T-helper 1 cell treated with Interleukin-12 subunit alpha and Interleukin-12 subunit beta and Interleukin-4 antibody, amounts not matched to agents 30 μg/mL and 1 μg/mL, for 36 hours (primary cell): ENCODE data around the gene POU2AF2.
A peak's percentile ranks its signal among the peaks of the same experiment; 100 is the strongest.
"Not testable (repeated sequence)": the region's sequence is repeated elsewhere in the genome, so short reads cannot be mapped to it uniquely, and the experiment has no call there.

ENCODE experiments used
- H3K27ac Mint-ChIP-seq: one replicate; pipeline ENCODE4 v1.8.0; 2021; ENCODE audit warnings: mild to moderate bottlenecking, mixed read lengths
- H3K27me3 Mint-ChIP-seq: one replicate; pipeline ENCODE4 v1.8.0; 2021; ENCODE audit warnings: low read depth, mixed read lengths
- H3K36me3 Mint-ChIP-seq: one replicate; pipeline ENCODE4 v1.8.0; 2021; ENCODE audit warnings: low read depth, mixed read lengths
- H3K4me1 Mint-ChIP-seq: one replicate; pipeline ENCODE4 v1.8.0; 2021; ENCODE audit warnings: low read depth, mixed read lengths
- H3K4me3 Mint-ChIP-seq: one replicate; pipeline ENCODE4 v1.8.0; 2021; ENCODE audit warnings: mild to moderate bottlenecking, moderate library complexity, mixed read lengths
- H3K9me3 Mint-ChIP-seq: one replicate; pipeline ENCODE4 v1.8.0; 2021; ENCODE audit warnings: mixed read lengths

Gene POU2AF2

DNA sequence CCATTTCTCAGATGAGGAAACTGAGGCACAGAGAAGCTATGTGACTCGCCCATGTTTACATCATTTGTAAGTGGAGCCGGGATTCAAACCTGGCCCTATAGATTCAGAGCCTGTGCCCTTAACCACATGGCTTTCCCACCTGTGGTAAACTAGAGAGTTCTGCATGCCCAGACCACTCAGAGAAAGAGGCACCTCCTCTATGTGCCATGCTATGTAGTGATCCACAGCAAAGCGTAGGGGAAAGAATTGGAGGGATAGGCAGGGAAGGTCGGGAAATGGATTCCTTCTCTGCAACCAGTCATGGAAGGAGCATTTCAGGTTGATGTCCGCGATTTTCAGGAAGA lies 15.4 kb upstream of the POU2AF2 start:
- H3K4me1 Mint-ChIP-seq = peaks cover 25% of the 10 kb centered on the region
- no peak overlapping the region for H3K27ac Mint-ChIP-seq
- H3K27me3 Mint-ChIP-seq = peaks cover 19% of the 10 kb centered on the region
- no peaks in the 10 kb centered on the region for H3K36me3 Mint-ChIP-seq
- no peaks in the 10 kb centered on the region for H3K9me3 Mint-ChIP-seq
- H3K4me3 Mint-ChIP-seq = peak overlapping the region; percentile 29

DNA sequence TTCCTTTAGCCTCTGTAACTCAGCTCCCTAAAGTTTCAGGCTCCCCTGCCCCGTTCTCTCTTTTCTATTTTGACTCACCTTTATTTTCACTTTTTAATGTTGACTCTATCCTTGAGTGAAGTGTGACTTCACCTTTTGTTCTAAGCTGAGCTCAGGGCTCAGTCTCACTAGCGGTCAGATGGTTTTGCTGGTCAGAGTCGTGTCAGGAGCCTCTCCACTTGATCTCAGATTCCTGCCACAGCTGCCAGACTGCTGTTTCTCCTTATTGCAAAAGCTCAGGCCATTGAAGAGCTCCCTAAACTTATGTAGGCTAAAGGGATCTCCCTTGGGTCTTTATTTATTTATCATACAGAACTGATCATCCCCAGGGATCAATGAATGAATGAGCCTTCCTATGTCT lies 13.7 kb upstream of the POU2AF2 start:
- no peaks in the 10 kb centered on the region for H3K36me3 Mint-ChIP-seq
- no peaks in the 10 kb centered on the region for H3K9me3 Mint-ChIP-seq
- peaks cover 25% of the 10 kb centered on the region for H3K4me1 Mint-ChIP-seq
- no peak overlapping the region for H3K27ac Mint-ChIP-seq
- H3K4me3 Mint-ChIP-seq = no peak overlapping the region
- peaks cover 16% of the 10 kb centered on the region for H3K27me3 Mint-ChIP-seq

DNA sequence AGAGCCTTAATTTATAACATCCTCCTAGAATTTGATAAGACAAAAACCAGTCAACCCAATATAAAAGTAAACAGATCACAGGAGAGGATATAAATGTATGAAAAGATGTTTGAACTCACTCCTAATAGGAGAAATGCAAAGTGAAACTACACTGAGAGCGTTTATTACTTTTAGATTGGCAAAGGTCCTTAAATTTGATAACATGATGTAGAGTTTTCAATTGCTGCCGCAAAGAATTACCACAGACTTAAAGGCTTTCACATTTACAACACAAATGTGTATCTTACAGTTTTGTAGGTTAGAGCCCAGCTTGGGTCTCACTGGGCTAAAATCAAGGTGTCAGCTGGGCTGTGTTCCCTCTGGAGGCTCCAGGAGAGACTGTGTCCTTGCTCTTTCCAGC lies 9.1 kb upstream of the POU2AF2 start:
- H3K27ac Mint-ChIP-seq = no peak overlapping the region
- no peaks in the 10 kb centered on the region for H3K36me3 Mint-ChIP-seq
- H3K4me1 Mint-ChIP-seq = peaks cover 4% of the 10 kb centered on the region
- H3K9me3 Mint-ChIP-seq = no peaks in the 10 kb centered on the region
- H3K27me3 Mint-ChIP-seq = peaks cover 24% of the 10 kb centered on the region
- no peak overlapping the region for H3K4me3 Mint-ChIP-seq

DNA sequence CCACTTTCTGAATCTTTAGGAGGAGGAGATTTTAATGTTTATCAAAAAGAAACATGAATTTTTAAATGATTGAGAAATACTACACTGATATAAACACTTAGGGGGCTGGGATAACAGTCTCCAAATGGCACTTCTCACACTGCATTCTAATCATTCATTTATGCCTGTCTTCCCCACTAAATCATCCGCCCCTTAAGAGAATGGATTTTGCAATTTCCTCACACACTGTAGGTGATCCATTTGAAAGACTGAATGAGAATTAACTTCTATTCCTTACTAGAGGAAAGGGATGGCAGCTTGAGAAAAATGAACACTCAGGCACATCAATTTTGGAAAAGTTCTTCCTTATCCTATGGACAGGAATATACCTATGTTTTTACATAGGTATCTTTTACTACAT lies 7.6 kb upstream of the POU2AF2 start:
- Mint-ChIP-seq H3K27me3 (peaks cover 29% of the 10 kb centered on the region), H3K27ac (no peak overlapping the region), H3K36me3 (no peaks in the 10 kb centered on the region), H3K4me1 (no peaks in the 10 kb centered on the region), H3K4me3 (no peak overlapping the region), H3K9me3 (no peaks in the 10 kb centered on the region)

- Mint-ChIP-seq H3K9me3 (no peaks in the 10 kb centered on the region), H3K4me3 (no peak overlapping the region), H3K36me3 (no peaks in the 10 kb centered on the region), H3K27ac (no peak overlapping the region), H3K4me1 (no peaks in the 10 kb centered on the region), H3K27me3 (peaks cover 29% of the 10 kb centered on the region)
Measured at GRCh38 chr11:111246956-111247355, 1.4 kb downstream of the POU2AF2 start.

DNA sequence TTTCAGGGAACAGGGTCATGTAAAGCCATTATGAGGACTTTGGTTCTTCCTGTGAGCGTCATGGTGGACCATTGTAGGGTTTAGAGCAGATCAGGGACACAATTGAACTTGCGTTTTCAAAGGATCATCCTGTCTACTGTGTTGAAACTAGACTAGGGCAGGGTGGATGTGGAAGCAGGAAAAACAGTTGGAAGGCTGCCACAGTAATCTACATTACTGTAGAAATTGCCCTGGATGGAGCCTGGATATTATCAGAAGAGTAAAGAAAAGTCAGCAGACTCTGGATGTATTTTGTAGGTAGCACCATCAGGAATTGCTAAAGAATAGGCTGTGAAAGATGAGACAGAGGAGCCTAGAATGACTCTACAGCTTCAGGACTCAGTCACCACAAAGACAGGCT lies 5.4 kb downstream of the POU2AF2 start:
- H3K9me3 Mint-ChIP-seq = no peaks in the 10 kb centered on the region
- no peak overlapping the region for H3K4me3 Mint-ChIP-seq
- no peaks in the 10 kb centered on the region for H3K4me1 Mint-ChIP-seq

DNA sequence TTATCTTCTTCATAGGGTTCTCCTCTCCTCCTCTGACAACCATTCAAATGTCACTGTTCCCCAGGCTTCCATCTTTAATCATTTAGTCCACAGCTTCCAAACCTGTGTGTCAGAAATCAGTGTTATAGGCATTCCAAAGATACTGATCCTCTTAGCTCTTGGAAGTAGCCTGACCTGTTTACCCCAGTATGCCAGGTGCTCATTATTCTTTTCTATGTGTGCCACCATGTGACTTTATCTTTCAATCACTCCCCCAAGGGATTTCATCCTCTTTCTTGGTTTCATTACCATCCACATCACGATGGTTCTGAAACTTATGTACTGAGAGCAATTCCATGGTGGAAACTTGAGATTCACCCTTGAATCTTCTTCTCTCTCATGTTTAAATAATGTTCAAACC lies 7.6 kb downstream of the POU2AF2 start:
- H3K4me1 Mint-ChIP-seq = no peaks in the 10 kb centered on the region
- H3K4me3 Mint-ChIP-seq = no peak overlapping the region
- H3K9me3 Mint-ChIP-seq = no peaks in the 10 kb centered on the region
- no peak overlapping the region for H3K27ac Mint-ChIP-seq
- no peaks in the 10 kb centered on the region for H3K36me3 Mint-ChIP-seq
- H3K27me3 Mint-ChIP-seq = peaks cover 19% of the 10 kb centered on the region

More for the DNA sequence above, 5.4 kb downstream of the POU2AF2 start:
- peaks cover 20% of the 10 kb centered on the region for H3K27me3 Mint-ChIP-seq
- H3K27ac Mint-ChIP-seq = no peak overlapping the region
- H3K36me3 Mint-ChIP-seq = no peaks in the 10 kb centered on the region

DNA sequence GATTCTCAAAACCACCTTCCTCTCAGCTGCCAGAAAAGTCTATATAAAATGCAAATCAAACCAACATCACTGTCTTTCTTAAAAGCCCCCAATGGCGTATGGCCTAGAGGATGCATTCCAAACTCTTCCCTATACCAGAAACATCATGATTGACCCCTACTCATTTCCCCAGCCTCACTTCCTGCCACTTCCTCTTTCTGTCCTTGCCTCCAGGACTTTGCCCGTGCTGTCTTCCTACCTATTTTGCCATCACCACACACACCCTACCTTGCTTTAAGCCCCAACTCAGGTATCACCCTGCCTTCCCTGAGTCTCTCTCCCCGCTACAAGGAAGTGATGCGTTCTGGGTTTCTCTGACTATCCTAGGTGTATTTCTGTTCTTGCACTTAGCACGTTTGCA lies 8.1 kb downstream of the POU2AF2 start:
- Mint-ChIP-seq H3K9me3 (no peaks in the 10 kb centered on the region), H3K4me1 (no peaks in the 10 kb centered on the region), H3K27ac (no peak overlapping the region), H3K4me3 (no peak overlapping the region), H3K36me3 (no peaks in the 10 kb centered on the region), H3K27me3 (peaks cover 19% of the 10 kb centered on the region)

DNA sequence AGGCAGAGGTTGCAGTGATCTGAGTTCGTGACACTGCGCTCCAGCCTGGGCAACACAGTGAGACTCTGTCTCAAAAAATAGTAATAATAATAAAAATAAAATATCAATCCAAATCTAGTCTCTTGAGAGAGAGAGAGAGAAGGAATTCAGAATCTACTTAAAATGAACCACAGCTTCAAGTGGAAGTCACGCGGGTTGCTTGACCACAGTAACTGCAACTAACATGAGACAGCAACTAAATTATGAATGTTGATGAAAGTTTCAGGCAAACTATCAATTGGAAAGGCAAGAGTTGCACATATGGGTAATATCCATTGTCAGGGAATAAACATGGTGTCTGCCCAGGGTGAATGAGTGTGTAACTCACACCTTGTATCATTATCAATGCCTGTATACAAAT lies 12.5 kb downstream of the POU2AF2 start:
- Mint-ChIP-seq H3K36me3 (no peaks in the 10 kb centered on the region), H3K27ac (no peak overlapping the region), H3K9me3 (no peaks in the 10 kb centered on the region), H3K4me1 (no peaks in the 10 kb centered on the region), H3K4me3 (no peak overlapping the region), H3K27me3 (peaks cover 36% of the 10 kb centered on the region)

- no peaks in the 10 kb centered on the region for H3K4me1 Mint-ChIP-seq
- H3K4me3 Mint-ChIP-seq = no peak overlapping the region
- no peaks in the 10 kb centered on the region for H3K9me3 Mint-ChIP-seq
- H3K36me3 Mint-ChIP-seq = no peaks in the 10 kb centered on the region
- peaks cover 37% of the 10 kb centered on the region for H3K27me3 Mint-ChIP-seq
- H3K27ac Mint-ChIP-seq = no peak overlapping the region
Measured at GRCh38 chr11:111259896-111260295, 14.4 kb downstream of the POU2AF2 start.

DNA sequence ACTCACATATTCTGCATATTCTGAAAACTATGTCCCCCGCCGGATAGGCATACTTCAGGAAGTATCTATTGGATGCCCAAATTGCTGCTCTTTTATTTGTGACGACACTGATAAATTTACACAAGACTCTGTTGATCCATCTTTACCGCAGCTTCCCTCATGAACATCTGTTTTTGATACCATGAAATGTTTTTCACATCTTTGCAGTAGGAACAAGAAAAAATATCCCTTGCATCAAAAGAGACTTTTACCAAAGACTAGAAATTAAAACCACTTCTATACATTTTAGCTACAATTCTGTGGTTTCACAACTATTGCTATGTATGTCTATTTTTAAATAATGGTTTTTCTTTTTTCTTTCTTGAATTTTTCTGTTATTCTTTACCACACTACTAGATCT lies 15.3 kb downstream of the POU2AF2 start:
- Mint-ChIP-seq H3K36me3 (no peaks in the 10 kb centered on the region), H3K4me1 (no peaks in the 10 kb centered on the region), H3K27ac (no peak overlapping the region), H3K4me3 (no peak overlapping the region), H3K9me3 (no peaks in the 10 kb centered on the region), H3K27me3 (peaks cover 40% of the 10 kb centered on the region)

DNA sequence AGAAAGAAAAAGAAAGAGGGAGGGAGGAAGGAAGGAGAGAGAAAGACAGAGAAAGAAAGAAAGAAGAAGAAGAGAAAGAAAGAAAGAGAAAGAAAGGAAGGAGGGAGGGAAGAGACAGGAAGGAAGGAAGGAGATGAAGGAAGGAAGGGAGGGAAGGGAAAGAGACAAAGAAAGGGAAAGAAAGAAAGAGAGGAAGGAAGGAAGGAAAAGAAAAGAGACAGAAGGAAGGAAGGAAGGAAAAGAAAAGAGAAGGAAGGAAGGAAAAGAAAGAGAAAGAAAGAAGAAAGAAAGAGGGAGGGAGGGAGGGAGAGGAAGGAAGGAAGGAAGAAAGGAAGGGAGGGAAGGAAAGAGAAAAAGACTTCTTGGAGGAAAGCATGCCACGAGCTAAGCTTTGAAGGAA lies 19.1 kb downstream of the POU2AF2 start:
- Mint-ChIP-seq H3K36me3 (no peaks in the 10 kb centered on the region), H3K27ac (no peak overlapping the region), H3K4me1 (no peaks in the 10 kb centered on the region), H3K27me3 (peaks cover 35% of the 10 kb centered on the region), H3K4me3 (no peak overlapping the region), H3K9me3 (no peaks in the 10 kb centered on the region)

GRCh38 chr11:111265421-111265820 lies 19.9 kb downstream of the POU2AF2 start:
- Mint-ChIP-seq H3K27me3 (peaks cover 30% of the 10 kb centered on the region), H3K27ac (no peak overlapping the region), H3K4me3 (no peak overlapping the region), H3K36me3 (no peaks in the 10 kb centered on the region), H3K4me1 (no peaks in the 10 kb centered on the region), H3K9me3 (no peaks in the 10 kb centered on the region)

- H3K4me1 Mint-ChIP-seq, H3K27me3 Mint-ChIP-seq, H3K4me3 Mint-ChIP-seq, H3K36me3 Mint-ChIP-seq, H3K27ac Mint-ChIP-seq, H3K9me3 Mint-ChIP-seq: not testable (repeated sequence)
Measured at GRCh38 chr11:111268303-111268702, 22.8 kb downstream of the POU2AF2 start.

DNA sequence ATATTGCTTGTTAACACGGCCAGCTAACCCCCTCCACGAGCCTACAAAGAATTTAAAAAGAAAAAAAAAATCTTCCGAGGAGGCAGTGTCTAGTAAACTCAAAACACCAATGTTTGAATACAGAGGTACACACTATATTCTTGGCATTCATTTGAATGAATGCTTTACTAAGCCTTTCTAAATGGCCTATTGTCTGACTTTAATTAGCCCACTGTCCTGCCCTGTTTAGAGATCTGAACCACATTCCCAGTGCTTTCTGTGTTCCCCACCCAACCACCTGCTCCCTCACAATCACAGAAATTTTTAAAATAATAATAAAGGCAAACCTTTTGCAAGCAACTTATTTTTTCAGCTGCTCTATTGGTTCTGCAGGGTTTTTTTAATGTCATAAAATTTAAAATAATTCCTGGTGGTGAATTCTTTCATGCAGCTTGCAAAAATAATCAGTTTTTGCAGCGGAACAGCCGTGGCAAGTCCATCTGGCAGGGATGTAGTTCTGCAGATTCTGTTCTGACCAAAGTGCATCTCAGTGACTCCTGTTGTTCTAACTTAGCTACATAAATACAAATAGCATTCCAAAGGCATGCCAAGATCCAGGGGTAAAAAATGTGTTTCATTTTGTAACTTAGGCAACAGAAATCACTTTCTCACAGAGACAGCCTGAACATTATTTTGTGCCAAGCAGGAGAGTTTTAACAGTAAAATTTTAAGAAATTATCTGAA lies 23.8 kb downstream of the POU2AF2 start:
- Mint-ChIP-seq H3K4me1 (peaks cover 5% of the 10 kb centered on the region), H3K36me3 (no peaks in the 10 kb centered on the region), H3K27me3 (peaks cover 4% of the 10 kb centered on the region), H3K27ac (no peak overlapping the region), H3K4me3 (no peak overlapping the region), H3K9me3 (no peaks in the 10 kb centered on the region)

DNA sequence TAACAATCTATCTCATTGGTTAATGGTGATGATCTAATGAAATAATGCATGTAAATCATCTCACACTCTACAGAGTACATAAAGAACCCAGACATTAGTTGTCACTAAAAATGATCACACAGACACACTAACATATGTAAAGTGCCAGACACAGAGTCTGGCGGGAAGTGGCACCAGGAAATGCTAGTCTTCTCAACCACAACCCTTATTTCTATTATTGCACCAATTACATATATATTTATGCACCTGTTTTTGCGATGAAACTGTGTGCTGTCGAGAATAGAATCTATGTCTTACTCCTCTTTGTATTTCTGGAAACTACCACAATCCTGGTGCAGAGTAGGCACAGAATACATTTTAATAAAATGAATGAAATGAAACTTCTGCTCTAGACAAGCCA lies 26.9 kb downstream of the POU2AF2 start:
- H3K27me3 Mint-ChIP-seq = peaks cover 18% of the 10 kb centered on the region
- no peaks in the 10 kb centered on the region for H3K36me3 Mint-ChIP-seq
- no peak overlapping the region for H3K4me3 Mint-ChIP-seq
- H3K4me1 Mint-ChIP-seq = peaks cover 5% of the 10 kb centered on the region
- H3K9me3 Mint-ChIP-seq = no peaks in the 10 kb centered on the region
- H3K27ac Mint-ChIP-seq = no peak overlapping the region
